HG02870 (cell line): ENCODE results near the gene TMC4.
"Not testable (repeated sequence)": the region's sequence is repeated elsewhere in the genome, so short reads cannot be mapped to it uniquely, and the experiment has no call there.

ENCODE experiments used
- ATAC-seq: cut with Tn5 transposase; IDR thresholded peaks from one replicate; pipeline ENCODE4 v1.9.1; 2021; ENCODE audit warnings: mild to moderate bottlenecking, moderate library complexity; ENCODE audit not compliant: unreplicated experiment

The TMC4 gene

GRCh38 chr19:54180691-54181091, 7.7 kb upstream of the TMC4 start:
- no peak for ATAC-seq

GRCh38 chr19:54179921-54180461, 7.0 kb upstream of the TMC4 start:
- no peak for ATAC-seq

GRCh38 chr19:54179262-54179852, 6.4 kb upstream of the TMC4 start:
- no peak for ATAC-seq

GRCh38 chr19:54178581-54179261, 5.8 kb upstream of the TMC4 start:
- no peak for ATAC-seq

- no peak for ATAC-seq
Measured at GRCh38 chr19:54173951-54174834, 1.2 kb upstream of the TMC4 start.

GRCh38 chr19:54173359-54173699, 369 bp upstream of the TMC4 start:
- no peak for ATAC-seq

GRCh38 chr19:54171736-54172431, 1.1 kb downstream of the TMC4 start:
- not testable (repeated sequence) for ATAC-seq

- no peak for ATAC-seq
Measured at GRCh38 chr19:54169149-54169740, 3.7 kb downstream of the TMC4 start.

GRCh38 chr19:54168174-54168917, 4.6 kb downstream of the TMC4 start:
- peak; percentile 59 for ATAC-seq

- no peak for ATAC-seq
Measured at GRCh38 chr19:54165222-54165621, 7.7 kb downstream of the TMC4 start.

GRCh38 chr19:54164369-54165068, 8.4 kb downstream of the TMC4 start:
- ATAC-seq, result no peak

- ATAC-seq, result no peak
Measured at GRCh38 chr19:54162884-54163283, 10.1 kb downstream of the TMC4 start.

- no peak for ATAC-seq
Measured at GRCh38 chr19:54162241-54162805, 10.6 kb downstream of the TMC4 start.

GRCh38 chr19:54160854-54161253, 12.1 kb downstream of the TMC4 start:
- ATAC-seq, result no peak

GRCh38 chr19:54160182-54160811, 12.7 kb downstream of the TMC4 start:
- no peak for ATAC-seq

- ATAC-seq, result peak; percentile 89
Measured at GRCh38 chr19:54159352-54160181, 13.4 kb downstream of the TMC4 start, which contains the start of gene LENG1. TSS of gene LENG1 (minus strand) at chr19:54159721. CDS start at chr19:54159695, 26 bp downstream.

- no peak for ATAC-seq
Measured at GRCh38 chr19:54158812-54159351, 14.1 kb downstream of the TMC4 start.
